GM12878 (cell line): Measurements from ENCODE around the gene HOTAIR. TPM values are rescaled to one million over a fixed set of nuclear protein-coding genes. Genes with fewer than 3 reads are reported as not detected.

Experiments used
- ATAC-seq: fragments of 200-7000 bp; cut with Tn5 transposase; 3 replicates; pipeline ENCODE4 v1.9.1; 2020; ENCODE audit warnings: mild to moderate bottlenecking, moderate library complexity
- BruUV-seq: library from RNA; stranded (reverse); fragments of 400-500 nt; replicated peaks from 2 replicates; lab custom pipeline; 2021; lab: Mats Ljungman, UMichigan
- CTCF ChIA-PET: fragments of 300-600 bp; sonication (Branson Sonifier 250); formaldehyde crosslinking; extraction: SDS; loops from one replicate; lab custom pipeline; 2021; ENCODE audit warnings: inconsistent platforms; lab: Yijun Ruan, JAX
- POLR2A ChIA-PET: fragments of 350-600 bp; formaldehyde crosslinking; extraction: SDS; loops from one replicate; lab custom pipeline; 2021; ENCODE audit warnings: inconsistent platforms; lab: Charles Lee
- RAD21 ChIA-PET: fragments of 300-600 bp; sonication (Branson Sonifier 250); formaldehyde crosslinking; loops from one replicate; lab custom pipeline; 2023; ENCODE audit warnings: antibody characterized with exemption; ENCODE audit not compliant: unreplicated experiment; lab: Charles Lee
- SMC1A ChIA-PET: fragments of 300-600 bp; sonication (Branson Sonifier 250); formaldehyde crosslinking; loops from one replicate; lab custom pipeline; 2023; ENCODE audit not compliant: unreplicated experiment, uncharacterized antibody; lab: Charles Lee
- DNase-seq: peaks from one replicate; pipeline ENCODE4 v3.0.0-alpha.2; 2011; ENCODE audit warnings: low read depth, low spot score
- FAIRE-seq: peaks from 3 replicates; lab custom pipeline; 2011; peaks lifted over from hg19 to GRCh38; lab: Jason Lieb, UNC
- H2AFZ ChIP-seq: 2 replicates; pipeline ENCODE4 v1.6.0; 2011; ENCODE audit warnings: low read depth, low read length, control low read depth; ENCODE audit not compliant: control insufficient read depth
- H3K27ac ChIP-seq: 2 replicates; pipeline ENCODE4 v1.5.1; 2011; ENCODE audit warnings: control low read depth; ENCODE audit not compliant: control insufficient read depth, insufficient read depth
- H3K27me3 ChIP-seq, 2 experiments: replicated peaks in 1 of 2; 2 replicates each; pipeline versions ENCODE4 v1.6.0 to v1.6.1; 2011; ENCODE audit warnings: low read length in 1 of 2; ENCODE audit not compliant: control insufficient read depth in 2 of 2, insufficient read depth in 2 of 2
- H3K36me3 ChIP-seq, 2 experiments: 2 replicates each; pipeline ENCODE4 v1.5.1; 2011; ENCODE audit warnings: low read length in 1 of 2; ENCODE audit not compliant: control insufficient read depth in 2 of 2, insufficient read depth in 2 of 2
- H3K4me1 ChIP-seq: 2 replicates; pipeline ENCODE4 v1.6.1; 2011; ENCODE audit warnings: mild to moderate bottlenecking, low read length, moderate library complexity, mixed read lengths; ENCODE audit not compliant: control insufficient read depth, insufficient read depth
- H3K4me2 ChIP-seq: 2 replicates; pipeline ENCODE4 v1.6.0; 2011; ENCODE audit warnings: control low read depth; ENCODE audit not compliant: control insufficient read depth, insufficient read depth
- H3K4me3 ChIP-seq: fragments of 200-600 bp; sonication (generic); 2 replicates; pipeline ENCODE4 v1.5.1; 2016
- H3K79me2 ChIP-seq: 2 replicates; pipeline ENCODE4 v1.6.0; 2011; ENCODE audit warnings: low read length; ENCODE audit not compliant: control insufficient read depth, insufficient read depth
- H3K9ac ChIP-seq: 2 replicates; pipeline ENCODE4 v1.8.0; 2011; ENCODE audit warnings: low read length, control low read depth, mixed read lengths; ENCODE audit not compliant: control insufficient read depth, insufficient read depth
- H3K9me3 ChIP-seq: replicated peaks from 3 replicates; pipeline ENCODE4 v1.5.1; 2011; ENCODE audit warnings: mild to moderate bottlenecking, low read length; ENCODE audit not compliant: control insufficient read depth, insufficient read depth
- H4K20me1 ChIP-seq: 2 replicates; pipeline ENCODE4 v1.6.0; 2011; ENCODE audit not compliant: control insufficient read depth, insufficient read depth
- CUX1 ChIP-seq: IDR thresholded peaks from 2 replicates; pipeline ENCODE4 v1.6.1; 2012; ENCODE audit warnings: improper control_type of control experiment, low read depth, low read length; ENCODE audit not compliant: insufficient replicate concordance
- SUZ12 ChIP-seq: fragments of 200-600 bp; sonication (generic); IDR thresholded peaks from one replicate; pipeline ENCODE4 v1.6.1; 2018; ENCODE audit warnings: antibody characterized with exemption, mild to moderate bottlenecking; ENCODE audit not compliant: unreplicated experiment
- WGBS: methylation state at CpG from one replicate; pipeline ENCODE4 v1.1.6; 2016; ENCODE audit warnings: low lambda C conversion rate; ENCODE audit not compliant: insufficient replicate concordance, insufficient coverage; ENCODE audit errors: missing lambda C conversion rate; 5-methylcytosine and 5-hydroxymethylcytosine counted together
- in situ Hi-C: fragments of 300-500 bp; cut with MboI; formaldehyde crosslinking; loops from 9 replicates; pipeline ENCODE4 v1.14.3; 2018; ENCODE audit warnings: mixed read lengths
- intact Hi-C: fragments of 100-400 bp; cut with micrococcal nuclease; formaldehyde crosslinking; loops from one replicate; pipeline ENCODE4 v1.14.2; 2022; ENCODE audit not compliant: unreplicated experiment
- polyA plus RNA-seq, 11 experiments: library from polyadenylated mRNA; depleted of rRNA in 4 of 11; unstranded in 6 of 11; stranded (reverse) in 5 of 11; fragments of >200 nt; fragmentation: Nextera tagmentation in 4 of 11; fragmentation: Illumina TruSeq in 1 of 11; extraction: Ambion mirVana in 4 of 11; extraction: Trizol in 1 of 11; gene quantifications; 1 replicate in 1 of 11; 2 replicates in 10 of 11; pipeline versions ENCODE4 v1.2.1 to v1.2.3, GENCODE V29; 2011 to 2016; ENCODE audit warnings: inconsistent platforms in 2 of 11, missing spikeins in 2 of 11, low read depth in 1 of 11
- total RNA-seq, 4 experiments: library from RNA; depleted of rRNA in 3 of 4; stranded (reverse); fragments of >200 nt in 3 of 4; fragmentation: Illumina TruSeq in 1 of 4; extraction: Trizol in 1 of 4; gene quantifications; 2 replicates each; pipeline versions ENCODE4 v1.2.1 to v1.2.3, GENCODE V29; 2013 to 2021

Gene HOTAIR
- total and polyA plus RNA-seq, 10 of the 15 experiments (the other 5 are each of a cell fraction or from before 2014, with no cell fraction given) = not detected

- H3K4me1 ChIP-seq = no peaks in the 10 kb centered on the region
- H3K79me2 ChIP-seq = no peaks in the 10 kb centered on the region
- H3K27me3 ChIP-seq = peaks cover 27 to 59% of the 10 kb centered on the region in 2 experiments
- no peak for DNase-seq
- in situ Hi-C loops (no loop called here), intact Hi-C loops (no loop called here)
- TF ChIP-seq SUZ12 (peak; percentile 36), CUX1 (no peak)
- no peak for FAIRE-seq
- no peaks in the 10 kb centered on the region for H3K9me3 ChIP-seq
- H2AFZ ChIP-seq = no peak overlapping the region
- 29% methylated on average over 36 of the region's 36 CpGs for WGBS
- no peaks in the 10 kb centered on the region; the same call in 1 of the 2 replicates for H4K20me1 ChIP-seq
- RAD21 ChIA-PET = no interaction called here
- H3K27ac ChIP-seq = no peak overlapping the region
- ATAC-seq = no peak
- no TSS peak for BruUV-seq
- SMC1A ChIA-PET = no interaction called here
- no peak overlapping the region for H3K4me2 ChIP-seq
- POLR2A ChIA-PET = no interaction called here
- CTCF ChIA-PET = no interaction called here
- no peaks in the 10 kb centered on the region for H3K36me3 ChIP-seq
- no peak overlapping the region for H3K9ac ChIP-seq
- no peak overlapping the region for H3K4me3 ChIP-seq
These were observed 8.2 kb downstream of the HOTAIR start for GRCh38 chr12:53966385-53967133.
